SK-N-SH treated with all-trans-retinoic acid at 6 μM for 48 hours (cell line): ENCODE measurements around the gene FNDC1.

Experiments used
- ATAC-seq: fragments of 200-7000 bp; cut with Tn5 transposase; 3 replicates; pipeline ENCODE4 v1.9.1; 2020; ENCODE audit warnings: mild to moderate bottlenecking, moderate library complexity
- BACH2 ChIP-seq: fragments of 250-450 bp; sonication (Bioruptor Pico); IDR thresholded peaks from 2 replicates; pipeline ENCODE4 v1.9.0; 2021; ENCODE audit warnings: mild to moderate bottlenecking, borderline replicate concordance
- CSDC2 ChIP-seq: fragments of 250-450 bp; sonication (Bioruptor Pico); IDR thresholded peaks from 2 replicates; pipeline ENCODE4 v1.5.0; 2020; ENCODE audit warnings: mild to moderate bottlenecking, moderate library complexity
- ESRRG ChIP-seq: fragments of 250-450 bp; sonication (Bioruptor Pico); IDR thresholded peaks from 2 replicates; pipeline ENCODE4 v1.6.1; 2021; ENCODE audit warnings: mild to moderate bottlenecking
- GLIS3 ChIP-seq: fragments of 250-450 bp; sonication (Bioruptor Pico); IDR thresholded peaks from 2 replicates; pipeline ENCODE4 v1.5.0; 2020; ENCODE audit warnings: mild to moderate bottlenecking, moderate library complexity
- OSR1 ChIP-seq: fragments of 250-450 bp; sonication (Bioruptor Pico); IDR thresholded peaks from 2 replicates; pipeline ENCODE4 v1.8.0; 2022; ENCODE audit warnings: moderate library complexity, mild to moderate bottlenecking, inconsistent platforms
- PPARA ChIP-seq: fragments of 250-450 bp; sonication (Bioruptor Pico); IDR thresholded peaks from 2 replicates; pipeline ENCODE4 v1.5.0; 2020; ENCODE audit warnings: mild to moderate bottlenecking, borderline replicate concordance
- RARB ChIP-seq: fragments of 250-450 bp; sonication (Bioruptor Pico); IDR thresholded peaks from 2 replicates; pipeline ENCODE4 v1.8.0; 2021; ENCODE audit warnings: mild to moderate bottlenecking, moderate library complexity
- SNAI2 ChIP-seq: fragments of 250-450 bp; sonication (Bioruptor Pico); IDR thresholded peaks from 2 replicates; pipeline ENCODE4 v1.5.0; 2020; ENCODE audit warnings: mild to moderate bottlenecking, moderate library complexity
- TCF4 ChIP-seq: fragments of 250-450 bp; sonication (Bioruptor Pico); IDR thresholded peaks from 2 replicates; pipeline ENCODE4 v1.8.0; 2021; ENCODE audit warnings: mild to moderate bottlenecking, moderate library complexity, borderline replicate concordance
- TOX ChIP-seq: fragments of 250-450 bp; sonication (Bioruptor Pico); IDR thresholded peaks from 2 replicates; pipeline ENCODE4 v1.8.0; 2021; ENCODE audit warnings: mild to moderate bottlenecking, moderate library complexity, borderline replicate concordance
- ZC3H10 ChIP-seq: fragments of 250-450 bp; sonication (Bioruptor Pico); IDR thresholded peaks from 2 replicates; pipeline ENCODE4 v1.5.1; 2021; ENCODE audit warnings: mild to moderate bottlenecking, moderate library complexity
- ZFP30 ChIP-seq: fragments of 450-650 bp; formaldehyde crosslinking; IDR thresholded peaks from 2 replicates; pipeline ENCODE4 v1.5.0; 2022; ENCODE audit warnings: mild to moderate bottlenecking, moderate library complexity
- ZNF565 ChIP-seq: fragments of 450-650 bp; formaldehyde crosslinking; conservative IDR thresholded peaks from 2 replicates; pipeline ENCODE4 v1.5.0; 2020; ENCODE audit warnings: low read depth, mild to moderate bottlenecking, moderate library complexity
- ZNF70 ChIP-seq: fragments of 450-650 bp; formaldehyde crosslinking; IDR thresholded peaks from 2 replicates; pipeline ENCODE4 v1.5.0; 2020; ENCODE audit warnings: mild to moderate bottlenecking, moderate library complexity
- ZNF8 ChIP-seq: fragments of 450-650 bp; formaldehyde crosslinking; IDR thresholded peaks from 2 replicates; pipeline ENCODE4 v1.5.0; 2020; ENCODE audit warnings: mild to moderate bottlenecking, moderate library complexity
- TF ChIP-seq, protein P1 (sequence below): fragments of 250-450 bp; sonication (Bioruptor Pico); IDR thresholded peaks from 2 replicates; pipeline ENCODE4 v1.5.0; 2020; ENCODE audit warnings: mild to moderate bottlenecking, moderate library complexity
- TF ChIP-seq, protein P2 (sequence below): fragments of 250-450 bp; sonication (Bioruptor Pico); IDR thresholded peaks from 2 replicates; pipeline ENCODE4 v1.8.0; 2020; ENCODE audit warnings: mild to moderate bottlenecking, moderate library complexity, borderline replicate concordance
- TF ChIP-seq, protein P3 (sequence below): fragments of 250-450 bp; sonication (Bioruptor Pico); IDR thresholded peaks from 2 replicates; pipeline ENCODE4 v1.5.1; 2020; ENCODE audit warnings: low read depth, mild to moderate bottlenecking, moderate library complexity
- TF ChIP-seq, protein P4 (sequence below): fragments of 250-450 bp; sonication (Bioruptor Pico); IDR thresholded peaks from 2 replicates; pipeline ENCODE4 v1.5.1; 2021; ENCODE audit warnings: mild to moderate bottlenecking, moderate library complexity
- TF ChIP-seq, protein P5 (sequence below): fragments of 250-450 bp; sonication (Bioruptor Pico); IDR thresholded peaks from 2 replicates; pipeline ENCODE4 v1.8.0; 2021; ENCODE audit warnings: low read depth, mild to moderate bottlenecking, moderate library complexity, borderline replicate concordance

The FNDC1 gene

DNA sequence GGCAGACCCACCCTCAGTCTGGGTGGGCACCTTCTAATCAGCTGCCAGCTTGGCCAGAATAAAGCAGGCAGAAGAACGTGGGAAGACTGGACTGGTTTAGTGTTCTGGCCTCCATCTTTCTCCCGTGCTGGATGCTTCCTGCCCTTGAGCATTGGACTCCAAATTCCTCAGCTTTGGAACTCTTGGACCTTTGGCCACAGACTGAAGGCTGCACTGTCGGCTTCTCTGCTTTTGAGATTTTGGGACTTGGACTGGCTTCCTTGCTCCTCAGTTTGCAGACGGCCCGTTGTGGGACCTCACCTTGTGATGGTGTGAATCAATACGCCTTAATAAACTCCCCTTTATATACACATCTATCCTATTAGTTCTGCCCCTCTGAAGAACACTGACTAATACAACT, 20.6 kb upstream of the FNDC1 start (continued):
- TF ChIP-seq, protein P1, sequence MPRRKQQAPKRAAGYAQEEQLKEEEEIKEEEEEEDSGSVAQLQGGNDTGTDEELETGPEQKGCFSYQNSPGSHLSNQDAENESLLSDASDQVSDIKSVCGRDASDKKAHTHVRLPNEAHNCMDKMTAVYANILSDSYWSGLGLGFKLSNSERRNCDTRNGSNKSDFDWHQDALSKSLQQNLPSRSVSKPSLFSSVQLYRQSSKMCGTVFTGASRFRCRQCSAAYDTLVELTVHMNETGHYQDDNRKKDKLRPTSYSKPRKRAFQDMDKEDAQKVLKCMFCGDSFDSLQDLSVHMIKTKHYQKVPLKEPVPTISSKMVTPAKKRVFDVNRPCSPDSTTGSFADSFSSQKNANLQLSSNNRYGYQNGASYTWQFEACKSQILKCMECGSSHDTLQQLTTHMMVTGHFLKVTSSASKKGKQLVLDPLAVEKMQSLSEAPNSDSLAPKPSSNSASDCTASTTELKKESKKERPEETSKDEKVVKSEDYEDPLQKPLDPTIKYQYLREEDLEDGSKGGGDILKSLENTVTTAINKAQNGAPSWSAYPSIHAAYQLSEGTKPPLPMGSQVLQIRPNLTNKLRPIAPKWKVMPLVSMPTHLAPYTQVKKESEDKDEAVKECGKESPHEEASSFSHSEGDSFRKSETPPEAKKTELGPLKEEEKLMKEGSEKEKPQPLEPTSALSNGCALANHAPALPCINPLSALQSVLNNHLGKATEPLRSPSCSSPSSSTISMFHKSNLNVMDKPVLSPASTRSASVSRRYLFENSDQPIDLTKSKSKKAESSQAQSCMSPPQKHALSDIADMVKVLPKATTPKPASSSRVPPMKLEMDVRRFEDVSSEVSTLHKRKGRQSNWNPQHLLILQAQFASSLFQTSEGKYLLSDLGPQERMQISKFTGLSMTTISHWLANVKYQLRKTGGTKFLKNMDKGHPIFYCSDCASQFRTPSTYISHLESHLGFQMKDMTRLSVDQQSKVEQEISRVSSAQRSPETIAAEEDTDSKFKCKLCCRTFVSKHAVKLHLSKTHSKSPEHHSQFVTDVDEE (CRISPR knock-in tag): no peak
- TF ChIP-seq TOX (CRISPR knock-in tag) (no peak), GLIS3 (CRISPR knock-in tag) (no peak), ZNF70 (CRISPR knock-in tag) (no peak), RARB (CRISPR knock-in tag) (no peak), ZC3H10 (CRISPR knock-in tag) (no peak)

DNA sequence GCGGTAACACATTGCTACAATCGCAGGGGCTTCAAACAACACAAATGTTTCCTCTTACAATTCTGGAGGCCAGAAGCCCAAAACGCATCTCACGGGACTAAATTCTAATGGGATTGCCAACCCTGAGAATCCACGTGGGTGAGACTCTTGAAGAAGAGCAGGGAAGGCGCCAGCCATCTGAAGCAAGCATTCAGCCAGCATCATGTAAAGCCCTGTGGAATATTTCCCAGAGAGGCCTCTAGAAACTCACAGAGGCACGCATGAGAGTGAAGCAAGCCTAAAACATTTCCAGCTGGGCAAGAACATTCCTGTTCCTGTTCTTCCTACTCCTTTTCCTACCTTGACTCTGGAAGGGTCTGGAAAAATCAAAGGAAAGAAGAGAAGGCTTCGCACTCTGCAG, 19.6 kb upstream of the FNDC1 start:
- TF ChIP-seq, protein P2, sequence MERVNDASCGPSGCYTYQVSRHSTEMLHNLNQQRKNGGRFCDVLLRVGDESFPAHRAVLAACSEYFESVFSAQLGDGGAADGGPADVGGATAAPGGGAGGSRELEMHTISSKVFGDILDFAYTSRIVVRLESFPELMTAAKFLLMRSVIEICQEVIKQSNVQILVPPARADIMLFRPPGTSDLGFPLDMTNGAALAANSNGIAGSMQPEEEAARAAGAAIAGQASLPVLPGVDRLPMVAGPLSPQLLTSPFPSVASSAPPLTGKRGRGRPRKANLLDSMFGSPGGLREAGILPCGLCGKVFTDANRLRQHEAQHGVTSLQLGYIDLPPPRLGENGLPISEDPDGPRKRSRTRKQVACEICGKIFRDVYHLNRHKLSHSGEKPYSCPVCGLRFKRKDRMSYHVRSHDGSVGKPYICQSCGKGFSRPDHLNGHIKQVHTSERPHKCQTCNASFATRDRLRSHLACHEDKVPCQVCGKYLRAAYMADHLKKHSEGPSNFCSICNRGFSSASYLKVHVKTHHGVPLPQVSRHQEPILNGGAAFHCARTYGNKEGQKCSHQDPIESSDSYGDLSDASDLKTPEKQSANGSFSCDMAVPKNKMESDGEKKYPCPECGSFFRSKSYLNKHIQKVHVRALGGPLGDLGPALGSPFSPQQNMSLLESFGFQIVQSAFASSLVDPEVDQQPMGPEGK (CRISPR knock-in tag): no peak
- TF ChIP-seq ZC3H10 (CRISPR knock-in tag) (no peak), ZNF70 (CRISPR knock-in tag) (no peak), ZNF565 (CRISPR knock-in tag) (no peak), SNAI2 (no peak), ZNF8 (CRISPR knock-in tag) (no peak), TCF4 (CRISPR knock-in tag) (no peak), PPARA (CRISPR knock-in tag) (no peak), BACH2 (CRISPR knock-in tag) (no peak), ESRRG (CRISPR knock-in tag) (no peak)
- TF ChIP-seq, protein P1 (CRISPR knock-in tag): no peak
- TF ChIP-seq, protein P3, sequence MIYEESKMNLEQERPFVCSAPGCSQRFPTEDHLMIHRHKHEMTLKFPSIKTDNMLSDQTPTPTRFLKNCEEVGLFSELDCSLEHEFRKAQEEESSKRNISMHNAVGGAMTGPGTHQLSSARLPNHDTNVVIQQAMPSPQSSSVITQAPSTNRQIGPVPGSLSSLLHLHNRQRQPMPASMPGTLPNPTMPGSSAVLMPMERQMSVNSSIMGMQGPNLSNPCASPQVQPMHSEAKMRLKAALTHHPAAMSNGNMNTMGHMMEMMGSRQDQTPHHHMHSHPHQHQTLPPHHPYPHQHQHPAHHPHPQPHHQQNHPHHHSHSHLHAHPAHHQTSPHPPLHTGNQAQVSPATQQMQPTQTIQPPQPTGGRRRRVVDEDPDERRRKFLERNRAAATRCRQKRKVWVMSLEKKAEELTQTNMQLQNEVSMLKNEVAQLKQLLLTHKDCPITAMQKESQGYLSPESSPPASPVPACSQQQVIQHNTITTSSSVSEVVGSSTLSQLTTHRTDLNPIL (CRISPR knock-in tag): no peak
- TF ChIP-seq, protein P4, sequence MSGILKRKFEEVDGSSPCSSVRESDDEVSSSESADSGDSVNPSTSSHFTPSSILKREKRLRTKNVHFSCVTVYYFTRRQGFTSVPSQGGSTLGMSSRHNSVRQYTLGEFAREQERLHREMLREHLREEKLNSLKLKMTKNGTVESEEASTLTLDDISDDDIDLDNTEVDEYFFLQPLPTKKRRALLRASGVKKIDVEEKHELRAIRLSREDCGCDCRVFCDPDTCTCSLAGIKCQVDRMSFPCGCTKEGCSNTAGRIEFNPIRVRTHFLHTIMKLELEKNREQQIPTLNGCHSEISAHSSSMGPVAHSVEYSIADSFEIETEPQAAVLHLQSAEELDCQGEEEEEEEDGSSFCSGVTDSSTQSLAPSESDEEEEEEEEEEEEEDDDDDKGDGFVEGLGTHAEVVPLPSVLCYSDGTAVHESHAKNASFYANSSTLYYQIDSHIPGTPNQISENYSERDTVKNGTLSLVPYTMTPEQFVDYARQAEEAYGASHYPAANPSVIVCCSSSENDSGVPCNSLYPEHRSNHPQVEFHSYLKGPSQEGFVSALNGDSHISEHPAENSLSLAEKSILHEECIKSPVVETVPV (CRISPR knock-in tag): no peak
- no peak for ATAC-seq

DNA sequence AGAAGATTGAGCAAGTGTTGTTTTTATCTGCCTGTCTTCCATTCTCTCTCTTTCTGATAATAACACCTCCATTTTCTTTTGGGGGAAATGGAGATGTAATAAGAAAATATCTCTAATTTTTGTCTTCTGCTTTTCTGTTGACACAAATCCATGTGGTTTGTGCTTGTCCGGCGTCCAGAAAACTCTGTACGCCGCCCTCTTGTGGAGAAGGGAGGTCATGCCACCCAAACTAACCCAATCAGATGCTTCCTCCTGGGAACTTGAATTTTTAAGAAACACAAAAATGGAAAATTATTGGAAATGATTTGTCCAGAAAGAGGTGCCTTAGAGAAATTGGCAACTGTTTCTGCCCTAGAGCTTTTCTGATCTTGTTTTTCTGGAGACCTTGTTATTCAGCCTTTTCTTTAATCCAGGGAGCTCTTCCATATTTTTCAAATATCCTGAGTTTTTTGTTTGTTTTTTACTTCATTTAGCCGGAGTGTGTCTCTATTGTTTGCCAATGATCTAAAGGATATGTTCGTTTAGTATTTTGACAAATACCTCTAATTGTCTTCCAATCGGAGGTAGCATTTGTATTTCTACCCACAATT, 17.8 kb upstream of the FNDC1 start:
- ATAC-seq: peak; percentile 83
- no peak for TF ChIP-seq CSDC2
- TF ChIP-seq, protein P4 (CRISPR knock-in tag): no peak
- TF ChIP-seq ZNF565 (CRISPR knock-in tag): no peak
- TF ChIP-seq, protein P5, sequence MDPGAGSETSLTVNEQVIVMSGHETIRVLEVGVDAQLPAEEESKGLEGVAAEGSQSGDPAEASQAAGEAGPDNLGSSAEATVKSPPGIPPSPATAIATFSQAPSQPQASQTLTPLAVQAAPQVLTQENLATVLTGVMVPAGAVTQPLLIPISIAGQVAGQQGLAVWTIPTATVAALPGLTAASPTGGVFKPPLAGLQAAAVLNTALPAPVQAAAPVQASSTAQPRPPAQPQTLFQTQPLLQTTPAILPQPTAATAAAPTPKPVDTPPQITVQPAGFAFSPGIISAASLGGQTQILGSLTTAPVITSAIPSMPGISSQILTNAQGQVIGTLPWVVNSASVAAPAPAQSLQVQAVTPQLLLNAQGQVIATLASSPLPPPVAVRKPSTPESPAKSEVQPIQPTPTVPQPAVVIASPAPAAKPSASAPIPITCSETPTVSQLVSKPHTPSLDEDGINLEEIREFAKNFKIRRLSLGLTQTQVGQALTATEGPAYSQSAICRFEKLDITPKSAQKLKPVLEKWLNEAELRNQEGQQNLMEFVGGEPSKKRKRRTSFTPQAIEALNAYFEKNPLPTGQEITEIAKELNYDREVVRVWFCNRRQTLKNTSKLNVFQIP (CRISPR knock-in tag): no peak
- TF ChIP-seq ZFP30 (CRISPR knock-in tag): no peak
- no peak for TF ChIP-seq BACH2 (CRISPR knock-in tag)
- TF ChIP-seq RARB (CRISPR knock-in tag): no peak
- no peak for TF ChIP-seq ZNF70 (CRISPR knock-in tag)
- no peak for TF ChIP-seq OSR1 (CRISPR knock-in tag)
- TF ChIP-seq TCF4 (CRISPR knock-in tag): no peak
- TF ChIP-seq, protein P1 (CRISPR knock-in tag): no peak
- TF ChIP-seq ESRRG (CRISPR knock-in tag): no peak
